Glutamatergic neuron (in vitro differentiated cells): Measurements from ENCODE around the gene TRPC4AP. TPM values are rescaled to one million over a fixed set of nuclear protein-coding genes. Genes with fewer than 3 reads are reported as not detected.

Experiments
- DNase-seq: peaks from one replicate; pipeline ENCODE4 v3.0.0; 2022
- H3K27ac Mint-ChIP-seq: one replicate; pipeline ENCODE4 v1.8.0; 2020; ENCODE audit warnings: mild to moderate bottlenecking, mixed read lengths, inconsistent platforms; ENCODE audit not compliant: unreplicated experiment
- H3K27me3 Mint-ChIP-seq: one replicate; pipeline ENCODE4 v1.8.0; 2020; ENCODE audit warnings: mild to moderate bottlenecking, moderate library complexity, mixed read lengths, inconsistent platforms; ENCODE audit not compliant: unreplicated experiment
- H3K36me3 Mint-ChIP-seq: one replicate; pipeline ENCODE4 v1.8.0; 2020; ENCODE audit warnings: mild to moderate bottlenecking, mixed read lengths, inconsistent platforms; ENCODE audit not compliant: unreplicated experiment
- H3K4me1 Mint-ChIP-seq: one replicate; pipeline ENCODE4 v1.8.0; 2020; ENCODE audit warnings: mild to moderate bottlenecking, low read depth, mixed read lengths, inconsistent platforms; ENCODE audit not compliant: unreplicated experiment
- H3K4me3 Mint-ChIP-seq: one replicate; pipeline ENCODE4 v1.8.0; 2020; ENCODE audit warnings: mild to moderate bottlenecking, mixed read lengths, inconsistent platforms; ENCODE audit not compliant: unreplicated experiment
- H3K9me3 Mint-ChIP-seq: one replicate; pipeline ENCODE4 v1.8.0; 2020; ENCODE audit warnings: mild to moderate bottlenecking, moderate library complexity, mixed read lengths, inconsistent platforms; ENCODE audit not compliant: unreplicated experiment
- total RNA-seq: library from RNA; stranded (reverse); fragmentation: NEBNext Ultra II Directional; extraction: Animal tissue kit (Norgen Biotek cat#: 25700); gene quantifications from one replicate; pipeline ENCODE4 v1.2.1, GENCODE V29; 2021; ENCODE audit not compliant: unreplicated experiment
- TF ChIP-seq, protein P1 (sequence below): fragments of 200-600 bp; sonication (generic); IDR thresholded peaks from one replicate; pipeline ENCODE4 v1.5.0; 2021; ENCODE audit not compliant: partially characterized antibody, unreplicated experiment

The TRPC4AP gene
- total RNA-seq, 1 donor from 2014 or later = 67.5 TPM

DNA sequence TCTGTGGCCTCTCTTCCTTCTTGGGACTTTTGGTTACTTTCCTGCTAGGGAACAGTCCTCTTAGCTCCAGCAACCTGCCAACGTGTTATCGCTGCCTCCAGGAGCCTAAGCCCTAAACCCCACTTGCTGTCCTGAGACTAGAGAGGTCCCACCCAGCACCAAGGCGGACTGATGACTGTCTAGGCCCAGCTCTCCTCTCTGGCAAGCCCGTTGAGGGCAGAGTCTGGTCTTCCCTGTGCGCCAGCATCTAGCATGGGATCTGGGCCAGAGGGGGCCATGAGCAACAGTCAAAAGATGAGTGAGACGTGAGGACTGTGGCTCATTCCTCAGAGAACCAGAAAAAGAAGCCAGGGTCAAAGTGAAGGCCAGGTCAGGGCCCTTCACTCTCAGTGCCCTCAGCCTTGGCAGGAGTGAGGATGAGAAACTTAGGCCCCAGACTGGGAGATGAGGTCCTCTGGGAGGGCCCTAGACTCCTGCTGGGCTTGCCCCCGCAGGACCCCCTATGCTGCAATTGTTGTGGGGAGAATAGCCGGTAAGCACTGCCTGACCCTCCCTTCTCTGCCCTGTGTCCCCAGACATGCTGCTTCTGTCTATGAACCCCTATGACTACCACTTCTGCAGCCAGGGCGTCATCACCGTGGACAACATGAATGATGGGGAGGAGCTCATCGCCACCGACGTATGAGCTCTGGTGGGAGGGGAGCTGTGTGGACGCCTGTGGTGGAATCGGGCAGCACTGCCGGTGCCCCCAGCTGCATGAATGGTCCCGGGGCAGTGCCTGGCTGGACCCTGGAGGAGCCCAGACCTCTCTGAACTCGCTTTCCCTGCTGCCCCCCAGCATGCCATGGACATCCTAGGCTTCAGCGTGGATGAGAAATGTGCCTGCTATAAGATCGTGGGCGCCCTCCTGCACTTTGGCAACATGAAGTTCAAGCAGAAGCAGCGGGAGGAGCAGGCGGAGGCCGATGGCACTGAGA lies 106.0 kb downstream of the TRPC4AP start:
- Mint-ChIP-seq H3K27me3 (peaks cover 9% of the 10 kb centered on the region), H3K9me3 (peaks cover 5% of the 10 kb centered on the region), H3K36me3 (no peaks in the 10 kb centered on the region), H3K4me3 (no peak overlapping the region), H3K4me1 (peaks cover 21% of the 10 kb centered on the region), H3K27ac (no peak overlapping the region)
- no peak for DNase-seq
- TF ChIP-seq, protein P1, sequence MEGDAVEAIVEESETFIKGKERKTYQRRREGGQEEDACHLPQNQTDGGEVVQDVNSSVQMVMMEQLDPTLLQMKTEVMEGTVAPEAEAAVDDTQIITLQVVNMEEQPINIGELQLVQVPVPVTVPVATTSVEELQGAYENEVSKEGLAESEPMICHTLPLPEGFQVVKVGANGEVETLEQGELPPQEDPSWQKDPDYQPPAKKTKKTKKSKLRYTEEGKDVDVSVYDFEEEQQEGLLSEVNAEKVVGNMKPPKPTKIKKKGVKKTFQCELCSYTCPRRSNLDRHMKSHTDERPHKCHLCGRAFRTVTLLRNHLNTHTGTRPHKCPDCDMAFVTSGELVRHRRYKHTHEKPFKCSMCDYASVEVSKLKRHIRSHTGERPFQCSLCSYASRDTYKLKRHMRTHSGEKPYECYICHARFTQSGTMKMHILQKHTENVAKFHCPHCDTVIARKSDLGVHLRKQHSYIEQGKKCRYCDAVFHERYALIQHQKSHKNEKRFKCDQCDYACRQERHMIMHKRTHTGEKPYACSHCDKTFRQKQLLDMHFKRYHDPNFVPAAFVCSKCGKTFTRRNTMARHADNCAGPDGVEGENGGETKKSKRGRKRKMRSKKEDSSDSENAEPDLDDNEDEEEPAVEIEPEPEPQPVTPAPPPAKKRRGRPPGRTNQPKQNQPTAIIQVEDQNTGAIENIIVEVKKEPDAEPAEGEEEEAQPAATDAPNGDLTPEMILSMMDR = no peak

DNA sequence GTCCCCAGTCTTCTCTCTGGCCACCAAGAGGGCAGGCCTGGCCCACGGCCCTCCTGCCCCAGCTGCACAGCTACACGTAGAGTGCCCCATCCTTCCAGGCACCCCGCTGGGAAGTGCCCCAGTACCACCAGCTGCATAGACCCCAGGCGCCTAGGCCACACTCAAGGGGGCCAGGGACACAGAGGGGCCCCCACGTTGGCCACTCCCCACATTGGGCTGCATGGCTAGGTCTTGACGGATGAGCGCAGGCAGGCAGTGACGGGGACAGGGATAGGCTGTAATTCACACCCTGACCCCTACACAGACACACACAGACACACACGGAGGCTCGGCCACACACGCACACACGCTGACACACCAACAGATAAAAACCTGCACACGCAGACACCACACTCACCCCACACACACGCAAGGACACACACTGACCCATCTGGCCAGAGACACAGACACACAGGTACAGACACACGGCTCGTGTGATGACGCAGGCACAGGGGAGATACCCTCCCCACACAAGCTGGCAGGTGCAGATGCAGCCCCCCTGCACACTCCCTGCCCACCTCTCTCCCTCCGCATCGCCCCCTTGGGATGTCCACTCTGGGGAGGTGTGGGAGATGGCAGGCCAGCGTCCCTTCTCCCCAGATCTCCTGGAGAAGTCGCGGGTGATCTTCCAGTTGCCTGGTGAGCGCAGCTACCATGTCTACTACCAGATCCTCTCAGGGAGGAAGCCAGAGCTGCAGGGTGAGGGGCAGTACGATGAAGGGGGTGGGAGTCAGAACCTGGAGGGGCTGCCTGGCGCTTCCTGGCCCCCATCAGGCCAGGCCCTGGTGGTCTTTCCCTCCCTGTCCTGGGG lies 106.9 kb downstream of the TRPC4AP start:
- Mint-ChIP-seq H3K36me3 (no peaks in the 10 kb centered on the region), H3K4me3 (peak overlapping the region; percentile 4), H3K27ac (peak overlapping the region; percentile 34), H3K27me3 (peaks cover 9% of the 10 kb centered on the region), H3K4me1 (peaks cover 26% of the 10 kb centered on the region), H3K9me3 (peaks cover 5% of the 10 kb centered on the region)
- TF ChIP-seq, protein P1 = no peak
- DNase-seq = no peak

- H3K36me3 Mint-ChIP-seq = no peaks in the 10 kb centered on the region
- H3K27ac Mint-ChIP-seq = no peak overlapping the region
- no peak for DNase-seq
- H3K4me3 Mint-ChIP-seq = peak overlapping the region; percentile 4
- peaks cover 5% of the 10 kb centered on the region for H3K9me3 Mint-ChIP-seq
- peaks cover 26% of the 10 kb centered on the region for H3K4me1 Mint-ChIP-seq
- TF ChIP-seq, protein P1 = no peak
- H3K27me3 Mint-ChIP-seq = peaks cover 9% of the 10 kb centered on the region
Measured at GRCh38 chr20:34984756-34985261, 107.8 kb downstream of the TRPC4AP start.

DNA sequence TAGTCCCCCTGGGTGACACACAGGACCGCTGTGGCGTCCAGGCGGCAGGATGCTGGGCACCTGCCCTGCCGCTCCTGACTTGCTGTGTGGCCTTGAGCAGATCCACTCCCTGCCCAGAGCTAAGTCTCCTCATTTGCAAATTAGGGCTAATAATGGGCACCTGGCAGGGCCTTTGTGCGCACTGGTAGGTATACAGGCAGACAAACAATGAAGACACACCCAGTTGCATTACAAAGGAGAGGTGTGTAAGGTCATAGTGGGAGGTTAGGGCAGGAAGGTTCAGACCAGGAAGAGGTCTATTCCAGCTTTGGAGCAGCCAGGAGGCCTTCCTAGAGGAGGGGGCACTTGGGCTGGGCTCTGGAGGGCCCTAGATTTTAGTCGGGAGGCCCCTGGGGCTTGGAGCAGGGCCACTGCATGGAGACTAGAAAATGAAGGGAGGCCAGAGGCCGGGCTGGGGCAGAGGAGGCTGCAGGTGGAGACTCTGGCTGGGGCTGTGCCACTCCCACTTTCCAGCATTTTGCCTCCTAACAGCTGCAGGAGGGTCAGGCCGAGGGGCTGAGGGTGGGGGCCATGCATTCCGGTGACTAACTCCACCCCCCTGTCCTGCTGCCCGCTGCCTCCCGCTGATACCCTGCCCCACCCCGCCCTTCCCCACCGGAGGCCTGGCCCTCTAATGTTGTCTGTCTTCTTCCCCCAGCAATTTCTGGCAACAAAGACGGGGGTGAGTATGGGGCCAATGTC lies 108.4 kb downstream of the TRPC4AP start:
- TF ChIP-seq, protein P1 = no peak
- DNase-seq = no peak
- H3K4me1 Mint-ChIP-seq = peaks cover 26% of the 10 kb centered on the region
- H3K9me3 Mint-ChIP-seq = peaks cover 5% of the 10 kb centered on the region
- peaks cover 9% of the 10 kb centered on the region for H3K27me3 Mint-ChIP-seq
- no peak overlapping the region for H3K4me3 Mint-ChIP-seq
- H3K27ac Mint-ChIP-seq = no peak overlapping the region
- H3K36me3 Mint-ChIP-seq = no peaks in the 10 kb centered on the region
